ENCODE measurements around the gene YWHAQ.
"Not testable (repeated sequence)": the region's sequence is repeated elsewhere in the genome, so short reads cannot be mapped to it uniquely, and the experiment has no call there.

YWHAQ gene

GRCh38 chr2:9631878-9632700 is 1.3 kb upstream of the YWHAQ start:
- peak; percentile 56 for DNase-seq (ENCODE audit: low spot score)

- no peak for DNase-seq (ENCODE audit: low spot score)
Observed at GRCh38 chr2:9631553-9631819, 689 bp upstream of the YWHAQ start.

GRCh38 chr2:9630117-9630735 is 571 bp downstream of the YWHAQ start:
- DNase-seq (ENCODE audit: low spot score), result peak; percentile 66

DNA sequence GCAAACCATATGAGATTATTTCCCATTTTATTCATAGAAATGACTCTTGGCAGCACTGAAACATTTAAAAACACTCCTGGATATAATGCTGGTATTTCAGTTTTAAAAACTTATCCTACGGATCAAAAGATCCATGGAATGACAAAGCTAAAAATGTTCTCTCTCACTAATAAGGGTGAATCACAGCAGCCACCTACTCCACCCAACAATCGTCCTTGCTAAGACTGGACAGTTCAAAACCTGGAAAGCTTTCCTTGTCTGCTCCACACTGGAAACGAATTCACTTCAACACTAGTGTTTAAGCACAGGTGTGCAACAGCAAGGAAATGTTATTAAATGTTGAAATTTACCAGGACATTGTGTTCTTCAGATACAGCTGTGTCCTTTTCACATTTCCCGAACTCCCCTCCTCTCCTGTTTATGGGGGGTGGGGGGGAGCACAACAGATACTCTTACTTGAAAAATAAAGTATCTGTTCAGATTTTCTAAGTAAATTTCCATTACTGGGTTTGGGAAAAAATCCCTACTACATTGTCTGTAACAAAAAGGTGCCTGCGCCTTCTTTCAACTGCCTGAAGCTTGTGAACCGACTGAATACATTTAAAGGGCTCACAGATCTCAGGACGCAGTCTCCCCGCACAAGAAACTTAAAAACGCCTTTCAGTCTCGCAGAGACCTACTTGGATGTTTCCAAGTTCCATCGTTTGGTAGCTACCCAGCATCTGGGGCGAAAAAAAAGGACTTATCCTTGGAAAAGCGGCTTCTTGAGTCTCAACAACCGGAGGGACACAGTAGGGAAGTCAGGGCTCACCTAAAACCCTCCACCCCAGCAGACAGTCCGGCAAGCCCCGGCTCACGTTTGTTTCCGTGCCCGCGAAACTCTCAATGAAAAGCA is 1.3 kb downstream of the YWHAQ start:
- DNase-seq (ENCODE audit: low spot score), result no peak

DNA sequence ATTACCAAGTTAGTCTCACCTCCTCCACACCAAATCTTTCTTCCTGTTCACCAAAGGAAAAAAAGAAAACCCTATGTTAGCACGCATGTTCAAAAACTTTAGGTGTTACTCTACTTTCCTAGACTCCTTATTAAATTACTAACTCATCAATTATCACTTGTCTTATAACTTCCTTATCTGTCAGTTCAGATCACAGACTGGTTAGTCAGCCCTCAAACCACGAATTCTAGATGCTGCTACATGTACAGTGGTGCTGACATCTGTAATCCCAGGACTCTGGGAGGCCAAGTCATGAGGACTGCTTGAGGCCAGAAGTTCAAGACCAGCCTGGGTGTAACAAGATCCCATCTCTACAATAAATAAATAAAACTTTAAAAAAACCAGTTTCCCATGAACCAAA is 3.5 kb downstream of the YWHAQ start:
- no peak for DNase-seq (ENCODE audit: low spot score)

DNA sequence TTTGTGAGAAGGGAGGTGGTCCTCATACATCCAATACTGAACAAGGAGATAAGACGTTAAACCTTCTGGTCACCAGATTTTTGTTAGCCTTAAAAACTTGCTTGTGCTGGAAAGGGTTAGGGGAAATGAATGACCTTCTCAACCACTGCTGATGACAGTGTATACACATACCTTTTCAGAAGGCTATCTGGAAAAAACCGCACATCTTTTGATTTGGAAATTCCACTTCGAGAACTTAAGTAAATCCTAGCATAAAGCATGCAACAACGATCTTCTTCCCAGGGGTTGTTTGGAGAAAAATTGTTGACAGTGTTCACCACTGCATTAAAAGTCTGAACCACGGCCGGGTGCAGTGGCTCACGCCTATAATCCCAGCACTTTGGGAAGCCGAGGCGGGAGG is 7.6 kb downstream of the YWHAQ start:
- no peak for DNase-seq (ENCODE audit: low spot score)

DNA sequence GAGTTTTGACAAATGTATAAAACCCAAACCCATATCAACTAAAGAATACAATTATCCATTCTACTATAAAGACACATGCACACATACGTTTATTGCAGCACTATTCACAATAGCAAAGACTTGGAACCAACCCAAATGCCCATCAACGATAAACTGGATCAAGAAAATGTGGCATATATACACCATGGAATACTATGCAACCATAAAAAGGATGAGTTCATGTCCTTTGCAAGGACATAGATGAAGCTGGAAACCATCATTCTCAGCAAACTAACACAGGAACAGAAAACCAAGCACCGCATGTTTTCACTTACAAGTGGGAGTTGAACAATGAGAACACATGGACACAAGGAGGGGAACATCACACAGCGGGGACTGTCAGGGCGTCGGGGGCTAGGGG is 9.1 kb downstream of the YWHAQ start:
- DNase-seq (ENCODE audit: low spot score), result not testable (repeated sequence)

DNA sequence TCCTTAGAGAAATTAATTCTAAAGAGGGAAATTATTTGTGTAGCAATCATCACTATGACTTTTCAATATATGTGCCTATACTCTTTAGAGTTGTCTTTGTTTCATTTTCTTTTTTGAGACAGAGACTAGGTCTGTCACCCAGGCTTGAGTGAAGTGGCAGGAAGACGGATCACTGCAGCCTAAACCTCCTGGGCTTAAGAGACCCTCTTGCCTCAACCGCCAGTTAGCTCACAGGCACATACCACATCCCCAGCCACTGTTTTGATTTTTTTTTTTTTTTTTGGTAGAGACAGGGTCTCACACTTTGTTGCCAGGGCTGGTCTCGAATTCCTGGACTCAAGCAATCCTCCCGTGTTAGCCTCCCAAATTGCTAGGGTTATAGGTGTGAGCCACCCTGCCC is 12.4 kb downstream of the YWHAQ start:
- DNase-seq (ENCODE audit: low spot score), result no peak

GRCh38 chr2:9617749-9618148 is 13.0 kb downstream of the YWHAQ start:
- DNase-seq (ENCODE audit: low spot score), result no peak

DNA sequence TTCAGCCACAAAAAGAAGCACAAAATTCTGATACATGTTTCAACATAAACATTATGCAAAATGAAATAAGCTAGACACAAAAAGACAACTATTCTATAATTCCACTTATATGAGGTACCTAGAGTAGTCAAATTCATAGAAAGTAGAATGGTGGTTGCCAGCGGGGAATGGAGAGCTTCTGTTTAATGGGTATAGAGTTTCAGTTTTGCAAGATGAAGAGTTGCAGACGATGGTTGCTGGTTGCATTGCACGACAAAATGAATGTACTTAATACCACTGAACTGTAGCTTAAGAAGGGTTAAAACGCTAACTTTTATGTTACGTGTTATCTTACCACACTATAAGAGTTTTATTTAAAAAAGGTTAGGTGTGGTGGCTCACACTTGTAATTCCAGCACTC is 13.5 kb downstream of the YWHAQ start:
- DNase-seq (ENCODE audit: low spot score), result no peak

DNA sequence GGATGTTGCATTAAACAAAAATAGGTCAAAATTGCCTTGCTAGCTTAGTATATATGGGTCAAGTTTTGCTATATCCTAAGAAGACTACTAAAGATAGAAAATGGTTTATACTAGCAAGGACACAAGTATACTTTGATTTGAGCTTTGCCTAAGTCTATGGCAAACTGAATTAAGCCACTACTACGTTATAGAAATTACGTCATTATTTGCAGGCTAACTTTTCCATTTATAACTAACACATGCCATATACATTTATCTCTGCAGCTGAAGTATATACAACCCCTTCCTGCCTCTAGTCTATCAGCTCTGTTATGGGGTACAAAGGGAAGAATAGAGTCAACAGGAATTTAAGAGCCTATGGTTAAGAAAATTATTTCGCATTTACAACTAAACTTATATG is 16.2 kb downstream of the YWHAQ start:
- no peak for DNase-seq (ENCODE audit: low spot score)

DNA sequence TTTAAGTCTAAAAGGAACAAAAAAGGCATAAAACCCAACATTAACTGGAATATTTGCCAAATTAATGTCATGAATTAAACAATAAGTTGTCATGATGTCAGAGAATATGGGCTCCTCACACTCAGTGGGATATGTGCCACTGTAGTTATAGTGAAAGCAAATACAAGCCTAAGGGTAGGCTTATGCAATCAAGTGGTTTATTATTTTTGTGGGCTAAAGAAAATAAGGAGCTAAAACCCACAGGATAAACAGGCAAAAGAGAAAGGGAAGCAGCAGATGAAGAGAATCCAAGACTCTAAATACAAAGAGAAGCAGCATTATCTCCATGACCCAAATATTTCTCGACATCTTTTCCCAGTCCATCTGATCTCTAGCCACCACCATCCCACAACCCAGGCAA is 17.5 kb downstream of the YWHAQ start:
- no peak for DNase-seq (ENCODE audit: low spot score)

- DNase-seq (ENCODE audit: low spot score), result not testable (repeated sequence)
Observed at GRCh38 chr2:9611549-9611912, 19.3 kb downstream of the YWHAQ start.

- no peak for DNase-seq (ENCODE audit: low spot score)
Observed at GRCh38 chr2:9610781-9611548, 19.8 kb downstream of the YWHAQ start.

DNA sequence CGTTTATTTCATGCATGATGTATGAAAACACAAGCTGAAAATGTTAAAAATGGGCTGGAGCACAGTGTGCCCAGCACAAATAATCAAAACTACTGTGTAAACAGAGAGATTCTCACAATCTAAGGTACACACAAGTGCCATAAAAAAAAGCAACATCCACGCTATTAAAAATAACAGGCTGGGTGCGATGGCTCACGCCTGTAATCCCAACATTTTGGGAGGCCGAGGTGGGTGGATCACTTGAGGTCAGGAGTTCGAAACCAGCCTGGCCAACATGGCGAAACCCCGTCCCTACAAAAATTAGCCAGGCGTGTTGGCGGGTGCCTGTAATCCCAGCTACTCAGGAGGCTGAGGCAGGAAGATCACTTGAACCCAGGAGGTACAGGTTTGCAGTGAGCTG is 22.3 kb downstream of the YWHAQ start:
- not testable (repeated sequence) for DNase-seq (ENCODE audit: low spot score)

DNA sequence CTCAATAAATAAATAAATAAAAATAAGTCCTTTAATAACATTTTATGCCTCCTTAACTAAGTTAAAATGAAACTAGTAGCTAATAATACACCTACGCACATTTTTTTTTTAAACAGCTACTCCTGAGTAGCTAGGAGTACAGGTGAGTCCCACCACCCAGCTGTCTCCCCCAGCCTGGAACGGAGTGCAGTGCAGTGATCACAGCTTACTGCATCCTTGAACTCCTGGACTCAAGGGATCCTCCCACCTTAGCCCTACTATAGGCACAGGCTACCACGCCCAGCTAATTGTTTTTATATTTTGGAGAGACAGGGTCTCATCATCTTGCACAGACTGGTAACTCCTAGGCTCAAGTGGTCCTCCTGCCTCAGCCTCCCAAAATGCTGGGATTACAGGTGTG is 28.4 kb downstream of the YWHAQ start:
- DNase-seq (ENCODE audit: low spot score), result no peak

- DNase-seq (ENCODE audit: low spot score), result no peak
Observed at GRCh38 chr2:9601397-9601796, 29.4 kb downstream of the YWHAQ start.

DNA sequence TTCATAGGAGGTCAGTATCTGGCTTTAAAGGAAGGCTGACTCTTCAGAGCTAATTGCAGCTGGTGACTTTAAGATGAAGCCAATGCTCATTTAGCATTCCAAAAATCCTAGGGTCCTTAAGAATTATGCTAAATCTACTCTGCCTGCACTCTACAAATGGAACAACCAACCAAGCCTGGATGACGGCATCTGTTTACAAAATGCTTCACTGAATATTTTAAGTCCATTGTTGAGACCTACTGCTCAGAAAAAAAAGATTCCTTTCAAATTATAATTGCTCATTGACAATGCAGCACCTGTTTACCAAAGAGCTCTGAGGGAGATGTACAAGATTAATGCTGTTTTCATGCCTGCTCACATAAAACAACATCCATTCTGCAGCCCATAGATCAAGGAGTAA is 31.4 kb downstream of the YWHAQ start:
- DNase-seq (ENCODE audit: low spot score), result no peak

GRCh38 chr2:9596621-9597311 is 34.0 kb downstream of the YWHAQ start:
- DNase-seq (ENCODE audit: low spot score), result no peak

DNA sequence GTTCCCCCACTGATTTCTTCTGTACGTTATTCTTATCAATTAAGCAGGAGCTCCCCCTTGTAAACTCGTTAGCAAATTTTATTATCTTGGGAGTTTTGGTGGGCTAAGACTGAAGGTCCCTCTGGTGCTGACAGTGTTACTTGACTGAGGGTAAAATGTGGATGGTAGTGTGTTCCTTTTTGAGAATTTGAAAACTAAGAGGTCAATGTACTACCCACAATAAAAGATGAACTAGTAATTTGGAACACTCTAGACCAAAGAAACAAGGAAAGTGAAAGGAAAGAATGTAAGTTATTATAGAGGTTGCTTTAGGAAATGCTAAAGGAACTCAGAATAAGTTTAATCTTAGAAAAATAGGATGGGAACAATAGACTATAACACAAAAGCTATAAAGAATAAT is 35.1 kb downstream of the YWHAQ start:
- no peak for DNase-seq (ENCODE audit: low spot score)

- not testable (repeated sequence) for DNase-seq (ENCODE audit: low spot score)
Observed at GRCh38 chr2:9595256-9595655, 35.5 kb downstream of the YWHAQ start.
